Effector CD4-positive, alpha-beta T cell (primary cell): ENCODE results near the gene PLEKHA7.
A peak's percentile ranks its signal among the peaks of the same experiment; 100 is the strongest.

Experiments
- DNase-seq: peaks from one replicate; pipeline ENCODE4 v3.0.0-alpha.2; 2020

The PLEKHA7 gene

DNA sequence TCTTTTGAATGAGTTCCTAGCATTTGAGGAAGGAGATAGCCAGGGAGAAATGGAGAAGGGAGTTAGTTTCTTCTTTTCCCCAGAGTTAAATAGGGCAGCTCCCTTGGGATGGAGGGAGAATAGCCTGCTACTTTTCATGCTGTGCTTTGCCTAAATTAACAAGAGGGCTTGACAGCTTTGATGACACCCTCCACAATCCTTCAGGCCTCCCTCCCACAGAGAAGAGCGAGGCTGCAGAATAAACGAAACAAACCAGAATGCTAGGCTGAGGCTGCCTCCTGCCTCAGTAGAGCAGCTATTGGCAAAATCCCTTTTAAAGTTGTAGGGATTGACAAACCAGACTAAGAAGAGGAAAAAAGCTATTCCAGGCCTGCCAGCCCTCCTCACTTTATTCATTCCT lies 181.2 kb downstream of the PLEKHA7 start:
- DNase-seq: no peak

DNA sequence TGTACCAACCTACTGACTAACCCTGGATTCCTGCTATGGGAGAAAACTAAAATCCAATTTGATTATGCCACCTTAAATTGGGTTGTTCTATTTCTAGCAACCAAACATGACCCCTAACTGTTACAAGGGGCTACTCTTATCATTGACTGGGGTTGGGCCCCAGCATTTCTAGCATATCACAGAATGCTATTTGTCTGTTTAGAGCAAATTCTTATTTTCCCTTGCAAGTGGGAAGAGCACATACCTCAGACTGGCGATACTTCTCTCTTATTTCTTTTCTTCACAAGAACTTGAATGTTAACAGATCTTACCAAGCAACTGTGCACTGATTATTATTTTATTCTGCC lies 182.0 kb downstream of the PLEKHA7 start:
- no peak for DNase-seq

DNA sequence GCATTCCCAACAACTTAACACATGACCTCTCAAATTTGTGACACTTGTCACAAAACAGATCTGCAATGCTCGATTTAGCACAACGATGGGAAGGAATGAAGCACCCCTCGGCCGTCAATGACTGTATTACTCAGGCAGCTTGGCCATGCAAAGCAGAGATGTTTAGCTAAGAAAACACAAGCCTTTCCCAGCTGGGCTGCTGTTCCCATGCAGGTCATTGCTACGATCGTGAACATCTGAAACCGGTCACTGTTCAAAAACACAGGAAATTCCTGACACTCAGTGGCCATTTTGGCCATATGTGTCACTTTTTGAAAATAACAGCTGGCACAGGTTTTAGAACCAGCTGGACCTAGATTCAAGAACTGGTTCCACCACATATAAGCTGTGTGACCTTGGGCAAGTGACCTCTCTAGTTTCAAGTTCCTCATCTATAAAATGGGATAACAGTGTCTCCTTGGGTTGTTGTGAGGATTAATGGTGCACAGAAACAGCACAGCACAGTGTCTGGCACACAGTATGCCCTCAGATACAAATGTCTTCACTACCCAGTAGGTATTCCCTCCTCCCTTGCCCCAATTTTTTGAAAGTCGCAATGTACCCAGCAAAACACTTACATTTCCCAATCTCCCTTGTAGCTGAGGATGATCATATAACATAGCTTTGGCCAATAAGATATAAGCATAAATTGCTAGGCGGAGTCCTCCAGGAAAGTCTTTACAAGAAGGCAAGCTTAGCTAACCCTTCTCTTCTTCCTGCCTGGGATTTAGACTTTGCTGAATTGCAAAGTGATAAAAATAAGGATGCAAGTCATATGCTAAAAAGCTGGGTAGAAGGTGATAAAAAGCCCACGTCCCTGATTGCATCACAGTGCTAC lies 182.7 kb downstream of the PLEKHA7 start:
- no peak for DNase-seq

DNA sequence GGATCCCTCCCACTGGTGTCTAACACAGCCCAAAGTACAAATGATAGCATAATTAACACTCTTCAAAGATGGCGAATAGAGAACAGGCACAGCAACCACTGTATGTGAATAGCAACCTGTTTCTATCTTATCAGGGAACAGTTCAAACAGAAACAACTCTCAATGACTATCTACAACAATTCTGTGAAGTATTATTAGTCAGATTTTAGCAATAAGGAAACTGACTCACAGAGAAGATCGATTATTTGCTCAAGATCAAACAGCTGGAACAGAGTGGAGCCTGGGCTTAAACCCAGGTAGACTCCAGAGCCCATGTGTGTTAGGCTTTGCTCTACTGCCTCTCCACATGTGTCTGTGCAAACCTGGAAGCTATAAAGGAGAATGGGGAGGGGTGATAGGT lies 187.1 kb downstream of the PLEKHA7 start:
- DNase-seq: no peak

DNA sequence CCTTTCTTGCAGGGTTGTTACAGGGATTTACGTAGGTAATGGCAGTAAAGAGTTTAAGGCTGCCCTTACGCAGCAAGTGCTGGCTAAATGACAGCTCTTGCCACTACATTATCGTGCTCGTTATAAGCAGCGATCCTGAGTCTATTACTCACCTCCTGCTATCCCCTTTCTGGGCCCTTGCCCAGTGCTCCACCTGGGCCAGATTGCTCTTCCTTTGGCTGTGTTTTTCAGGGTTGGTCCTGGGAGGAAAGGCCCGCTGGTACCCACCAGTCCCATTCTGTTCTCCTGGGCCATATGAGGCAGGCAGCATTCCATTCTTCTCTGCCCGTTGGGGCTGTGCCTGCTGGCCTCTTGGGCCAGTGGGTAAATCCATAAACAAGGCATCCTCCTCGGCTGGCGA lies 188.2 kb downstream of the PLEKHA7 start:
- no peak for DNase-seq

DNA sequence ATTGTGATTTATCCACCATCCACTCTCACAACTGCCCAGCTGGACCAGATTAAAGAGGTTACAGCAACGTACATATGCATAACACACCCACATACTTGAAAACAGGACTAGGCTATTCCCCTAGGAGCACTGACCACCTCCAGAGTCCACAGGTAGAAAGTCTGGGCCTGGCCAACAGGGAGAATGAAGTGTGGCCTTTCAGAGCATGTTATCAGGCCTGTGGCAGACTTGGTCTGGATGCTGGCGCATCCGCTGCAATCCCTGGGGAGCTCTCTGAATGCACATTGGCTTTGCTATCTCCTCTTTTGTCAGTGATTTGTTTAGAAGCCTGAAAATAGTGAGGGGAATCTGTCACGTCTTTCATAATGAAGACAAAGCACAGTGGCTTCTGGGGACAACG lies 189.1 kb downstream of the PLEKHA7 start:
- no peak for DNase-seq

DNA sequence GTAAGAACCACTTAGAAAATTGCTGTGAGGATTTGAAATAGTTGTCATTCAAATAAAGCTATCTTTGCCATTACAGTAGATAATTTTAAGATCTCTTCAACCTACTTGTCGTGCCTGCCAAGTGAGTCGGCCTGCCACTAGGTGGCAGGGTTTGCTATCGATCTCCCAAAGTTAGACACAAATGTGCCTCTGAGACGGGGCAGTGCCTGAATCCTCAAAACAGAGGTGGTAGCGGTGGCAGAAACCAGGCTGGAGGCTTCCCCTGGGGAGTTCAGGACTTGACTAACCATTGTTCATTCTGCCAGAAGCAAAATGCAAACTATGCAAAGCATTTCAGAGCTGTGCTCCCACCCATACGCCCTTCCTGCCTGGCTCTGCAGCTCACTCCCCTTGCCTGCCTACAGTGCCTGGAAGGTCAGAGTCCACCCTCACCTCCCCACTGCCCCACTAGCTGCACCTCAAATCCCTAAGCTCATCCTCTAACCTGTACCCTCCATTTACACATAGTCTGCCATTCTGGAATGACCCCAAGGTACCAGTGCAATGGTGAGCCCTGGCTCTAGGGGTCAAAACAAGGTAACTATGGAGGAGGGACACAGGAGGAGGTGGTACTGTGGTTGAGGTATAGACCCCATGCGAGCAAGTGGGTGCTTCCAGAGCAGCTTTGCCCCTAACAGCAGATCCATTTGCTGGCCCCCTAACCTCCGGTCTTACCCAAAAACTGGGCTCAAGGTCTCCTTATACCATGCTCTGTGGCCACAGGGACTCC lies 193.7 kb downstream of the PLEKHA7 start:
- DNase-seq: peak; percentile 46

DNA sequence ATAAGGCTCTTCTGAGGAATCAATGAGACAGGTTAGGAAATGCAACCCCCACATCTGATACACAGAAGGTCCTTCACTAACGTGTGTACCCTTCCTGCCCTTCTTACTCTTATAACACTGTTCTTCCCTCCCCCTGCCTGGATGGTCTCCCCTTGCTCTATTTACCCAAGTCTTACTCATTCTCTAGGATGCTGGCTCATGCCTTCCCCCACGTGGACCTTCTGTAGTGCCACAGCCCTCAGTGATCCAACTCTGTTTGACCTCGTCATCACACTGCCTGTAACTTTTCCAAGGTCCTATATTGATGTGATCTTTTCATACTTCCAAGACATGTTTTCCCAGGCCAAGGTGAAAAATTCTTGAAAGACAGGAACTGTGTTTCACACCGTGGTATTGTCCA lies 195.9 kb downstream of the PLEKHA7 start:
- no peak for DNase-seq

DNA sequence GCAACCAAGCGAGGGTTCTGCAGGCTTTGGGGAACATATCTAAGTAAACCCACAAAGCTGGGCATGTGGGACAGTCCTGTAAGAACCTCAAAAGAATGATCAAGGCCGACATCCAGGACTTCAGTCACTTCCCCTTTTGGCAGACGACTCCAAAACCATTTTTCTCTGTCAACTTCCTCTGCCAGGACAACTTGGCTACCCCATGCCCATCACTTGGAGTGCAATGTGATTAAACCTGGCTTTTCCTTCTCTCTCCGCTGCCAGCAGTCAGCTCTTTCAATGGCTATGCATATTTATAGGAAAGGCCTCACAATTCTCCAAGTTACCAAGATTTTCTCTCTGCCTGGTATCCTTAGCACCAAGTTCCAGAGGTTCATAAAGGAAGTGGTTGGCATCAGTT lies 196.9 kb downstream of the PLEKHA7 start:
- no peak for DNase-seq

DNA sequence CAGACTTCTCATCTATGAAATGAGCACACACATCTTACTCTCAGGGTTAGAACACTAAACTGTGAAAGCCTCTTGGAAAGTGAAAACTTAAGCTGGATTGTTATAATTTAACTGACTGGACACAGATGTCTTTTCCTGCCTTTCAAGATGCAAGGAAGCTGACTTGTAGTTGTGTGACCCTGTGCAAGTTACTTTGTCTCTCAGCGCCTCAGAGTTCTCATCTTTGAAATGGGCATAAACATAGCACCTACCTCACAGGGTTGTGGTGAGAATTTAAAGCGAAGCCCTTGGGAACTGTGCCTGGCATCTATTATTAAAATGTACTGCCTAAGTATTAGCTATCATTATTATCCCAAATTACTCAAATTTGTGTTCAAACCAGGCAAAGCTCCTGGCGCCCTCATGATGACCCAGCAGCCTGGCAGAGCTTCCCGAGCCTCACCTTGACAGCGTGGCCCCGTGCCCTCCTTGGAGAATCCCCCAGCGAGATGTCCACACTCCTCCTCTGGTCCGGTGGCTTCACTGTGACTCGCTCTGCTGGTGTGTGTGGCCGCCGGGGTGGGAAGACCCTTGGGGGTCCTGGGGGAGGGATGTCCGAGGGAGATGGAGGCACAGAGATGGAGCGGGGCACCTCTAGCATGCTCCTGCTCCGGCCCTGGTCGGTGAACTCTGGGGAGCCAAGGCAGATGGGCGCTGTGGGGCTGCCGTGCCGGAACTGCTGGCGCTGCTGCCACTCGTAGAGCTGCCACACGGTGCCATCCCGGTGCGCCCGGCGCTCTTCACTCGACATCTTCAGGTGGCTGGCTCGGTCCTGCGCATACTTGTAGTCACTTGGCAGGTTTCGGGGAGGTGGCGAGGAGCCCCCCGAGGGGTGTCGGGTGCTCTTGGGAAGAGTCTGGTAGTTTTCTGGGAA lies 197.6 kb downstream of the PLEKHA7 start:
- no peak for DNase-seq

DNA sequence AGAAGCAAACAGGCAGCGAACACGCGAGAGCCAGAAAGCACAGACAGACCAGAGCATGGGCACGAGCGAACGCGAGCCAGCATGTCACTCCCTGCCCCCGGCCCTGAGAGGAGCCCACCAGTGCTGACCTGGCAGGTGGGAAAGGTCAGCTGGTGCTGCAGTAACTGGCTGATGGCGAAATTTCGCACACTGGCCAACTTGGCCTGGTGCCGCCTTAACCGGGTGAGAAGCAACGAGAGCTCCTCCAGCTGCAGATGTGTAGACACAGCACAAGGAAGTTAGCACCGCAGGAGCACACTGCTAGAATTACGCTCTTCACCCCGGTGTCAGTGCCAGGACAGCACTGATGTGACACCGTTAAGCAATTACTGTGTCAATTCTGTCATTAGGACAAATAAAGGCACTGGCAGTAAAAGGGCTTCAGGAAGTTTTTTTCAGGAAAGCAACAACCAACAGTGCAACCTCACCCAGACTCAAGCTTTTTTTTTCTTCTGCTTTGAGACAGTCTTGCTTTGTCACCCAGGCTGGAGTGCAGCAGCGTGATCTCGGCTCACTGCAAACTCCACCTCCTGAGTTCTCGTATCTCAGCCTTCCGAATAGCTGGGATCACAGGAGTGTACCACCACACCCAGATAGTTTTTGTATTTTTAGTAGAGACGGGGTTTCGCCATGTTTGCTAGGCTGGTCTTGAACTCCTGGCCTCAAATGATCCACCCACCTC lies 199.0 kb downstream of the PLEKHA7 start:
- DNase-seq: no peak

DNA sequence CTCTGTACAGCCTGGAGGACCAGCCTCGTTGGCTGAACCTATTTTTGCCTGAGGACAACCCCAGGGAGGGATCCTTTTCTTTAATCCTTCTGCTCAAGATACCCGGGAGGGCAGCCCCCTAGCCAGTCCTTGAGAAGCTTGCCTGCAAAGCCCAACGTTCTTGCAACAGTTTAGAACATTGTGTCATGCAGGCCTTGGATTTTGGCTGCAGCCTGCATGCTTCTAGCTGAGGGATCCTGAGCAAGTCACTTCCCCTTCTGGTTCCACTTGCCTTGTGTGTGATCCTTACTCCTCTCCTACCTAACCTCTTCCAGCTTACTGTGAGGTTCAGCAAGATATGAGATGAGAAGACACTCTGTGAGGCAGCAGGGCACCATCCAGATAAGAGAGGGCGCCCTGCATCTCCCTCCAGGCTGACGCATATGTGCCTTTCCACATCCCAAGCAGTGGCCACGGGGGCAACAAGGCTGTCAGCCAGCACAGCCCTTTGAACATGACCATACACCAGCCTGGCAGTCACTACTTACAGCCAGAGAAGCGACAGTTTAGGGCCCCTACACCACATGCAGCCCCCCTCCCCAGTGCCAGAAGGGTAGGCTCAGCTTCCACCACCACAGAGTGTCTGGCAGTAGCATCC lies 199.7 kb downstream of the PLEKHA7 start:
- no peak for DNase-seq

DNA sequence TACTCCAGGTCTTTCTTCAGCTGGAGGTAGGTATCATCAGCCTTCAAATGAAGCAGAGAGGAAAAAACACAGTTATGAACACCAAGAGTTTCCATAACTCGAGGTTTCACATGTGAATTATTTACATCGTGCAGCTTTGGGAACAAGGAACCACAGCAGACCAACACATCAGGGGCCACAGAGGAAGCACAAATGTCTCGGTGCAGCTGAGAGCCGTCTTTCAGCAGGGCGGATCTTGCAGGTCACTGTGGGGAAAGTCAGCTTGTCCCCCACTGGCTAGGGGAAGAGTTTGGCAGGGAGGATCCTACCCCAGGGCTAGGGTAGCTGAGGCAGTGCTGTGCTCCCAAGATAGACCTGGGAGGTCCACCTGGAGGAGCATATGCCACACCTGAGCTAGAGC lies 201.1 kb downstream of the PLEKHA7 start:
- DNase-seq: no peak

DNA sequence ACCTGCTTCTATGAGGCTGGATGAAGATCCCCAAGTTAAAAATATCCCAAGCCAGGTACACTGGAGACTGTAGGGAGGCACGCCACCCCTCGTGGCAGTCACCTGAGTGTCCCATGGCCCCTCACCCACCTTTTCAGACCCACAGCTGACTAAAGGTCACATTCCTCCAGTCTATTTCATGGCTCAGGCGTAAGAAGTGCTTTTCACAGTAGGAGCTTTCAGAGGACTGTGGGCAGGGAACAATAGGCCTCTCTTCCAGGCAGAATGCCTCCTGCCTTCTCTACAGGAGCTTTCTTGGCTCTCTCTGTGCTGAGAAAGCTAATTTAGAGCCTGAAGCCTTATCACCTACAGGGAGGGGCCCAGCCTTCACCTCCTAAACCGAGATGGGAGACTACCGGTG lies 201.9 kb downstream of the PLEKHA7 start:
- no peak for DNase-seq

DNA sequence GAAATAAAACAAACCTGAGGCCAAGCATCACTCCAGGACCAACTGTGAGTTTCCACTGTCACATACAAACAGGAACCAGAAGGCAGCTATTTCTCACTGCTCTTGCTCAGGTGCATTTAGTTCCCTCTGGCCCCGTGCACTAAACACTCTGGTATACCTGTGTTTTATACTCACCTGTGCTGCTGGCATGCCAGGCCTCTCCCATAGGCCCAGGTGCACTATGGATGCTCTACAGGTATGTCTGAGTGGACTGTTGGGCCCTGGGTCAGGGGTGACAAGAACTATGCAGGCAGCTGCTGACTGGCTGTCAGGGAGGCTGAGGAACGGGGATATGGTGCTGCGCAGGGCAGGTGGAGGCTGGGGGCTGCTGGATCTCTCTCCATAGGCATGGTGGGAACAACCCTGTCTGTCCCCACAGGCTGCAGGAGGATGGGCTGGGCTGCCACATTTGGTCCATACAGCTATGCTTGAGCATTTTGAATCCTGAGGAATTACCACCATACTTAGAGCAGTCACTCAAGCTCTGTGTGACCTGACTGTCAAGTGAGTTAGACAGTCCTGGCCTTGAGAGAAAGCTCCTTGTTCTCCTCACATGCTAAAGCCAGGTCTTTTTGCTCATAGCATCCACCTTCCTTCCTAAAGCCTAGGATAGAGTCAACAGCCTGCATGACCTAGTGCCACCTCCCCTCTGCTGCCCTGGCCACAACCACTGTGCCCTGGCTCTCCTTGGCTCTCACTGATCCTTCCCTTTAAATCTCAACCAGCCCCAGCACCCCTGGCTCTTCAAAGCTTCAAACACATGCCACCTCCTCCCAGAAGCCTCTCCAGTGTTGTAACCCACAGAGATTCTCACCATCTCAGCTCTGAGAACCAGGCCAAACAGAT lies 202.8 kb downstream of the PLEKHA7 start:
- no peak for DNase-seq

DNA sequence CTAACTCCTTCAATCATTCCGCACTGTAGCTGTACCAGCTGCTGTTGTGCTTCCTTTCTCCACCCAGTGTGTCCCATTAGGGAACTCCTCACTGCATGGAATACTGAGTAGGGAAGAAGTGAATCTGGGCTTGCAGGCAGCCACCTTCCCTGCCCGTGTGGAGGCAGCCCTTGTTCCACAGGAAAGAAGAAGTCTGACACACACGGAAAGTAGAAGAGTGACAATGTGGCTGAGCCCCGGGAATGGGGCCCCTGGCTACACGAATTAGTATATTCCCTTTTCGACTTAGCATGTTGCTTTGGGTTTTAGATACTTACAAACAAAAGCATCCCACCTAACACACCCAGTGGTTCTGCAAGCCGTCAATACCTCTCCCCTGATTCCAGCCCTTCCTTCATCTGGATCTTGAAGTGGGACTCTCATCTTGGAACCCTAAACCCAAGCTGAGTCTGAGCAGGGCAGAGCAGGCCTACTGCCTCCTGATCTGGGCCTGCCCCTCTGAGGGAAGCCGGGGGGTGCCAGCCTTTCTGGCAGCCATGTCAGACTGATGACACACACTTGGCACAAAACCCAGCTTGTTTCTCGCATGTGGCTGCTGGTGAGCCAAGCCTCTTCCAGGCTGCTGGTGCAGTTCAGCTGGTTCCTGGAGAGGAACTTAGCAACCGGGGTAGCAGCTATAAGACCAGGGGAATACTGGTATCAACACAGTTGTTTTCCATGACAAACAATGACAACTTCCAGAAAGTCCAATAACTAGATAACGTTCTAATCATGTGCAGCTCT lies 204.1 kb downstream of the PLEKHA7 start:
- DNase-seq: no peak

DNA sequence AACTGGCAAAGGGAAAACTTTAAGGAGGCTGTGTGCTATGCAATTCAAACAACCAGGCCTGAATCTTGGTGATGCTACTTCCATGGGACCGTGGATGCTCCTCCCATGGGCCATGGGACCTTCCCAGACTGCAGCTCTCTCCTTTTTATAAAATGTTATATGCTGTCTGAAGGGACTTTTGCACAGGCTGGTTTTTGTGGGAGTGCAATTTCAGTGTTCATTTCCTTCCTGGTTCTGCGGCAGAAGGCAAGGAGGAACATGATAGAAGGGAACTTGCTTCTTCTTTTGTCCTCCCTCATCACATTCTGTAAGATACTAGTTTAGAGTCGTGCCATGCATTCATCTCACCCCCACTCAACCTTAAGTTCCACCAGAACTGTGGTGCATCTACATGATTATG lies 206.9 kb downstream of the PLEKHA7 start:
- DNase-seq: no peak

DNA sequence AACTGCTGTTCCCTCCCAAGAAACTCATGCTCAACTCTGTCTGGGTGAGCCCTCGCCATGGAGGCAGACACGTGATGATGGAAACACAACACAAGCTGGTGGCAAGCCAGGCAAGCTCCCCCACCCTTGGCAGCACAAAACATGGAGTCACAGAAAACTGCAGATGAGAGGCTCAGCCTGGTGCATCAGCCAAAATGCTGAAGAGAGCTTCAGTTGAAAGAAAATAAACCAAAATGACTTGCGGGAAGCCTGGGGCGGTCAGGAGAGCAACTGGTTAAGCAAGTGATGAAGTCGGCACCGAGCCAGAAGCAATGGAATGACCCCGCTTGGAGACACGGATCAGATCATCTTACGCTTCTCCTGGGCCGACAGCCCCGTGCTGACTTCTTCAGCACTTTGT lies 207.4 kb downstream of the PLEKHA7 start:
- no peak for DNase-seq

DNA sequence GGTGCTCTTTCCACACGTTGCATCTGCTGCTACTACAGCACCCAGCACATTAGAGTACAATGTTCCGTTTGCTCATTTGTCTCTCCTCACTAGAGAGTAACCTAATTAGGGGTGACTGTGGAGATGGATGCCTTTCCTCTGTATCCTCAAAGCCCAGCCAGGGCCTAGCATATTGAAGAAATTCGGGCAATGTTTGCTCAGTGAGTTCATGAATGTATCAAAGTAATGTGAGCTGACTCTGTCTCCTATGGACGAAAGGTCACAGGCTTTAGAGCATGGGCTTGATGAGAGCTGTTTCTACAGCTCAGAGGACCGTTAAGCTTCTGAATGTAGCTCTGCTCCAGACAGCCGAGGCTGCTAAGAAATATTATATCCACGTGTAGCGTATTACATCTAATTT lies 208.3 kb downstream of the PLEKHA7 start:
- no peak for DNase-seq
